MCF 10A (cell line): Measurements from ENCODE around the gene MMP2. TPM values are rescaled to one million over a fixed set of nuclear protein-coding genes. Genes with fewer than 3 reads are reported as not detected.
A peak's percentile ranks its signal among the peaks of the same experiment; 100 is the strongest.

ENCODE experiments used
- BruUV-seq: library from RNA; stranded (reverse); fragments of 400-500 nt; replicated peaks from 2 replicates; lab custom pipeline; 2021; lab: Mats Ljungman, UMichigan
- CTCF ChIA-PET: fragments of 300-600 bp; sonication (Branson Sonifier 250); formaldehyde crosslinking; extraction: SDS; loops from one replicate; lab custom pipeline; 2021; ENCODE audit warnings: antibody characterized with exemption, inconsistent platforms; lab: Yijun Ruan, JAX
- POLR2A ChIA-PET: fragments of 300-600, 350-650 bp; sonication (Branson Sonifier 250); formaldehyde crosslinking; extraction: SDS; loops from one replicate; lab custom pipeline; 2020; ENCODE audit warnings: antibody characterized with exemption, inconsistent platforms; lab: Yijun Ruan, JAX
- DNase-seq: peaks from one replicate; pipeline ENCODE4 v3.0.0-alpha.2; 2018; ENCODE audit not compliant: unreplicated experiment
- H3K27ac Mint-ChIP-seq: one replicate; pipeline ENCODE4 v1.8.0; 2022; ENCODE audit warnings: mild to moderate bottlenecking, low read depth, mixed read lengths; ENCODE audit not compliant: unreplicated experiment
- H3K27me3 Mint-ChIP-seq: one replicate; pipeline ENCODE4 v1.8.0; 2022; ENCODE audit warnings: mixed read lengths; ENCODE audit not compliant: insufficient read depth, unreplicated experiment
- H3K36me3 Mint-ChIP-seq: one replicate; pipeline ENCODE4 v1.8.0; 2022; ENCODE audit warnings: mild to moderate bottlenecking, moderate library complexity, mixed read lengths; ENCODE audit not compliant: insufficient read depth, unreplicated experiment
- H3K4me1 Mint-ChIP-seq: one replicate; pipeline ENCODE4 v1.8.0; 2022; ENCODE audit warnings: mixed read lengths; ENCODE audit not compliant: insufficient read depth, unreplicated experiment
- H3K4me3 Mint-ChIP-seq: one replicate; pipeline ENCODE4 v1.8.0; 2022; ENCODE audit warnings: mild to moderate bottlenecking, moderate library complexity, mixed read lengths; ENCODE audit not compliant: unreplicated experiment
- H3K9me3 Mint-ChIP-seq: one replicate; pipeline ENCODE4 v1.8.0; 2022; ENCODE audit warnings: mixed read lengths; ENCODE audit not compliant: unreplicated experiment
- CTCF ChIP-seq: fragments of 200-600 bp; IDR thresholded peaks from one replicate; pipeline ENCODE4 v1.8.0; 2022; ENCODE audit warnings: antibody characterized with exemption, mild to moderate bottlenecking; ENCODE audit not compliant: unreplicated experiment
- intact Hi-C: fragments of 100-400 bp; cut with micrococcal nuclease; formaldehyde crosslinking; loops from 2 replicates; pipeline ENCODE4 v1.14.1; 2022
- total RNA-seq: library from RNA; stranded (reverse); gene quantifications from 2 replicates; pipeline ENCODE4 v1.2.3, GENCODE V29; 2022

Gene MMP2
- total RNA-seq, 1 experiment from 2014 or later, result 3.7 TPM

- peak; percentile 72 for DNase-seq
- intact Hi-C loops, result loop anchor here (1.0 to 10.0 kb wide), 5 partner anchors 47 to 608 kb away; partner anchors contain the start of gene IRX5
- Mint-ChIP-seq H3K27me3 (no peaks in the 10 kb centered on the region), H3K9me3 (no peaks in the 10 kb centered on the region), H3K4me3 (no peak overlapping the region), H3K4me1 (no peaks in the 10 kb centered on the region), H3K27ac (no peak overlapping the region), H3K36me3 (peaks cover 6% of the 10 kb centered on the region)
- TF ChIP-seq CTCF, result no peak
- POLR2A ChIA-PET, result no interaction called here
- no TSS peak for BruUV-seq
- CTCF ChIA-PET, result interaction anchor here (0.7 to 7.2 kb wide), 7 partner anchors 46 to 170 kb away, joined by 3 to 94 read pairs (median 7); no protein-coding TSS in a partner anchor
Measured at GRCh38 chr16:55542459-55543082, 63.6 kb downstream of the MMP2 start.

DNA sequence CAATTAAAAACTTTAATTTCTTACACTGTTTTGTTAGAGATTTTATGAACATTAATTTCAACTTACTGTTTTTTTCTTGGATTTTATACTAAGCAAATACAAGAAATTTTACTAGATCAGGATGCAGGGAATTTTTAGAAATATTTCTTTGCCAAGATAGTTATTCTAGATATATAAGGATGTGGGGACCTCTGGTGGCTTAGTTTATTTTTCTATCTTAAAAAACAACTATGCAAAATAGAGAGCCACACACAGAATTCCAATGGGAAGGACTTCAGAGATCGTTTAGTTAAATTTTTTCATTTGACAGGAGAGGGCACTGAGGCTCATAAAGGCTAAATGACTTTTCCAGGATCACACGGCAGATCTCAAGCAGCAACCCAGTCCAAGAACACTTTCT, 64.5 kb downstream of the MMP2 start:
- no TSS peak for BruUV-seq
- Mint-ChIP-seq H3K27me3 (no peaks in the 10 kb centered on the region), H3K27ac (no peak overlapping the region), H3K36me3 (peaks cover 6% of the 10 kb centered on the region), H3K4me1 (no peaks in the 10 kb centered on the region), H3K4me3 (no peak overlapping the region), H3K9me3 (no peaks in the 10 kb centered on the region)
- ChIA-PET POLR2A (interaction anchor here (0.9 to 1.2 kb wide), 2 partner anchors 18 to 158 kb away, joined by 3 to 5 read pairs; no protein-coding TSS in a partner anchor), CTCF (interaction anchor here (1.1 to 7.4 kb wide), 9 partner anchors 10 to 163 kb away, joined by 3 to 122 read pairs (median 6); no protein-coding TSS in a partner anchor)
- intact Hi-C loops, result loop anchor here (1.0 to 10.0 kb wide), 5 partner anchors 48 to 609 kb away; partner anchors contain the start of gene IRX5
- TF ChIP-seq CTCF, result peak; percentile 23
- DNase-seq, result peak; percentile 49

- DNase-seq, result peak; percentile 78
- no peaks in the 10 kb centered on the region for H3K27me3 Mint-ChIP-seq
- ChIA-PET CTCF (interaction anchor here (0.6 to 1.9 kb wide), 6 partner anchors 8 to 497 kb away, joined by 3 to 5 read pairs (median 4); no protein-coding TSS in a partner anchor), POLR2A (interaction anchor here (1.1 to 2.6 kb wide), 4 partner anchors 10 to 81 kb away, joined by 3 to 18 read pairs (median 4); no protein-coding TSS in a partner anchor)
- H3K4me3 Mint-ChIP-seq, result no peak overlapping the region
- TF ChIP-seq CTCF, result no peak
- peaks cover 28% of the 10 kb centered on the region for H3K4me1 Mint-ChIP-seq
- intact Hi-C loops, result no loop called here
- H3K27ac Mint-ChIP-seq, result peak overlapping the region; percentile 49
- no peaks in the 10 kb centered on the region for H3K9me3 Mint-ChIP-seq
- no TSS peak for BruUV-seq
- no peaks in the 10 kb centered on the region for H3K36me3 Mint-ChIP-seq
Measured at GRCh38 chr16:55552621-55553020, 73.6 kb downstream of the MMP2 start.

DNA sequence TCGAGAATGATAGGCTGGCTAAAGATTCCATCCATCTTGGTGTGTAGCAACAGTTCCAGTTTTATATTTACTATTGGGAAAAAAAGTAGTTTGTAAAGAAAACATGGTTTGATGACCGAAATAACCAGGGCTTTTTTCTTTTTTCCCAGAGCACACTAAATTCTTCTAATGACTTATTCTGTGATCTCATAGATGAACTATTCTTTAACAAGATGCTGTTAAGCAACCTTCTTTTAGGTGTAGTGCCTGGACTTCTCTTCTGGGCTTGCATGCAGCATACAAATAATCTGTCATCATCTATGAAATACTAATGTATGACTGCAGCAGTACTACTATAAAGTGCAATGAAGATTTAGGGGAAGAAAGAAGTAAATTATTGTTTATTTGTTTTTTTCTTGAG, 76.4 kb downstream of the MMP2 start:
- no peaks in the 10 kb centered on the region for H3K9me3 Mint-ChIP-seq
- DNase-seq, result no peak
- BruUV-seq, result no TSS peak
- no peaks in the 10 kb centered on the region for H3K27me3 Mint-ChIP-seq
- POLR2A ChIA-PET, result interaction anchor here (5.0 kb wide), 1 partner anchor 12 kb away, joined by 58 read pairs; the partner anchor contains the start of gene CAPNS2
- CTCF ChIA-PET, result interaction anchor here (0.7 to 1.0 kb wide), 2 partner anchors 13 to 147 kb away, joined by 3 read pairs; no protein-coding TSS in a partner anchor
- TF ChIP-seq CTCF, result no peak
- peak overlapping the region; percentile 21 for H3K27ac Mint-ChIP-seq
- no peak overlapping the region for H3K4me3 Mint-ChIP-seq
- H3K4me1 Mint-ChIP-seq, result peaks cover 56% of the 10 kb centered on the region
- peaks cover 5% of the 10 kb centered on the region for H3K36me3 Mint-ChIP-seq
- intact Hi-C loops, result no loop called here

Other genes starting within 250 kb of the MMP2 start
- not detected in 2 replicates for gene IRX6, start 155.0 kb upstream of the MMP2 start, total RNA-seq
- gene LPCAT2, start 29.9 kb downstream of the MMP2 start, total RNA-seq, result 10.7 and 11.7 TPM in 2 replicates
- 0.30 and 0.32 TPM in 2 replicates for gene CAPNS2, start 87.5 kb downstream of the MMP2 start, total RNA-seq
- not detected in 2 replicates for gene SLC6A2, start 176.8 kb downstream of the MMP2 start, total RNA-seq